GM21423 (cell line): ENCODE data around the gene BBOF1.
"Not testable (repeated sequence)": the region's sequence is repeated elsewhere in the genome, so short reads cannot be mapped to it uniquely, and the experiment has no call there.

ENCODE experiments used
- ATAC-seq: cut with Tn5 transposase; IDR thresholded peaks from one replicate; pipeline ENCODE4 v1.9.1; 2021; ENCODE audit warnings: mild to moderate bottlenecking, moderate library complexity; ENCODE audit not compliant: unreplicated experiment

The BBOF1 gene

DNA sequence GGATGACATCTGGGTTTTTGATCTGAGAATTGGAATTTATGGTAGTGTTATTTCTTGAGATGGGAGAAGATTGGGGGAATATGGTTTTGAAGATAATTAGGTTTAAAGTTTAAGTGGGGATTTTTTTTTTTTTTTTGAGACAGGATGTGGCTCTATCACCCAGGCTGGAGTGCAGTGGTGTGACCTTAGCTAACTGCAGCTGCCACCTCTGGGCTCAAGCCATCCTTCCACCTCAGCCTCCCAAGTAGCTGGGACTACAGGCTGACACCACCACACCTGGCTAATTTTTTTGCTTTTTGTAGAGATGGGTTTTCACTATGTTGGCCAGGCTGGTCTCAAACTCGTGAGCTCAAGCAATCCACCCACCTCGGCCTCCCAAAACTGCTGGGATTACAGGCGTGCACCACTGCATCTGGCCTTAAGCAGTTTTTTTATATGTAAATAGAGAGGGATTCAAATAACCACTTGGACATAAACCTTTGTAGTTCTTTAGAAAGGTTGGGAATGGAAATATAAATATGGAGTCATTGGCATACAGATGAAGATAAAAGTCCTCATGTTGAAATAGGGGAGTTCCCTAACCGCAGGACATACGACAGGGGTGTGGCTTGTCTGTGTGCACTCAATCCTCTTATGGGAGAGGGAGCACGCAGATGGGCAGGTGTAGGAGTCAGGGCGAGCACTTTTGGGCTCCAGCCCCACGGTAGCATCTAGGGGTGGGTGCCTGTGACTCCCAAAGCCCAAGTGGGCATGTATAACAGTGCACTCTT, 70.3 kb downstream of the BBOF1 start:
- no peak for ATAC-seq

DNA sequence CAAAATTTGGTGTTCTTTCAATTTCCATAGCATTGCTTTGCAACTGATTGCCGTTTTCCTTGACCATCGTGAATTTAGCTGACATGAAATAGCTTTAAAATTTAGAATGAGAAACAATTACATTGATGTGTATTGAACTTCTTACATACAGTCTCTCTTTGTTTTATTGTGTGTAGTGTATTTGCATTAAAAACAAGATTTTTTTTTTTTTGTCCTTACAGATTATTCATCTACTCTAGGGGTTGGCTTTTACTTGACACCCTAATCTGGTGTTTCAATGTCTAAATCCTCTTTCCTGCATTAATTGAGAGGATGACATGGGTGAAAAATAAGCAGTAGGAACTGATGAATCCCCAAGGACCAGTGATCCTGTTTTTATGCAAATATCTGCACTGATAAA, 86.2 kb downstream of the BBOF1 start:
- no peak for ATAC-seq

DNA sequence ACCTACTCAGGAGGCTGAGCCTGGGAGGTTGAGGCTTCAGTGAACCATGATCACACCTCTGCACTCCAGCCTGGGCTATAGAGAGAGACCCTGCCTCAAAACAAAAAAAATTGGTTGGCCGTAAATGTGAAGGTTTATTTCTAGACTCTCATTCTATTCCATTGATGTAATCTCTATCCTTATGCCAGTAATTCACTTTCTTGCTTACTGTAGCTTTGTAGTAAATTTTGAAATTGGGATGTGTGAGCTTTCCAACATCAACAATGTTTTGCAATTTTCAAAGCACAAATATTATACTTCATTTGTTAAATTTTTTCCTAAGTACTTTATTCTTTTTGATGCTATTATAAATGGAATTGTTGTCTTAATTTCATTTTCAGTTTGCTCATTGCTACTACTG, 90.2 kb downstream of the BBOF1 start:
- ATAC-seq, result no peak

DNA sequence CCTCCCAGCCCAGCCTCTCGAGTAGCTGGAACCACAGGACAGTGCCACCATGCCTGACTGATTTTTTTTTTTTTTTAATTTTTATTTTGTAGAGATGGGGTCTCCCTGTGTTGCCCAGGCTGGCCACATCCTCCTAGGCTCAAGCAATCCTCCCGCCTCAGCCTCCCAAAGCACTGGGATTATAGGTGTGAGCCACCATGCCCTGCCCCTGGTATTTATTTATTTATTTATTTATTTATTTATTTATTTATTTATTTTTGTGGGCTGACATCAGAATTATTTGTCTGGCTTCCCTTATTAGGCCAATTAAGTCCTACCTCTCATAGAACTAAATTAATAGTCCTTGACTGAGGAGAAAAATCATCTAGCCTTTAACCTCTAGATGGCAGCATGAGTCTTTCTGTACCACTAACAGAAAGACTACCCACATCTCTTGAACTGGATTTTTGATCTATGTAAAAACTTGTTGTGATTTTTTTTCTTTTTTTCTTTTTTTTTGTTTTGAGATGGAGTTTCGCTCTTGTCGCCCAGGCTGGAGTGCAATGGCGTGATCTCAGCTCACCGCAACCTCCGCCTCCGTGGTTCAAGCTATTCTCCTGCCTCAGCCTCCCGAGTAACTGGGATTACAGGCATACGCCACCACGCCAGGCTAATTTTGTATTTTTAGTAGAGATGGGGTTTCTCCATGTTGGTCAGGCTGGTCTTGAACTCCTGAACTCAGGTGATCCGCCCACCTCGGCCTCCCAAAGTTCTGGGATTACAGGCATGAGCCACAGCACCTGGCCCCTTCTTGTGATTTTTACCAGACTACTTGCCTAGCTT, 92.5 kb downstream of the BBOF1 start:
- ATAC-seq, result not testable (repeated sequence)
